Gastroesophageal sphincter (tissue), 4 donors: ENCODE results near the gene PLCH1. TPM values are rescaled to one million over a fixed set of nuclear protein-coding genes. Genes with fewer than 3 reads are reported as not detected.

Experiments used
- ATAC-seq: fragments of 150-250 bp; one replicate; pipeline ENCODE4 v1.9.1; 2016; ENCODE audit warnings: mild to moderate bottlenecking, moderate library complexity
- H3K27ac ChIP-seq, 4 donors: fragments of 200-600 bp; sonication (generic) in 3 of 4; 1 replicate in 3 of 4; 2 replicates in 1 of 4; pipeline ENCODE4 v1.5.1; 2016 to 2019
- H3K27me3 ChIP-seq: fragments of 200-600 bp; sonication (generic); one replicate; pipeline ENCODE4 v1.5.1; 2019
- H3K36me3 ChIP-seq, 2 donors: fragments of 200-600 bp; sonication (generic); one replicate each; pipeline ENCODE4 v1.5.1; 2019; ENCODE audit warnings: control low read depth in 1 of 2
- H3K4me1 ChIP-seq, 3 donors: fragments of 200-600 bp; sonication (generic); 1 replicate in 2 of 3; 2 replicates in 1 of 3; pipeline ENCODE4 v1.5.1; 2016 to 2019; ENCODE audit warnings: control low read depth in 2 of 3
- H3K4me3 ChIP-seq, 2 donors: fragments of 200-600 bp; sonication (generic); one replicate each; pipeline ENCODE4 v1.5.1; 2019; ENCODE audit warnings: mild to moderate bottlenecking in 1 of 2, moderate library complexity in 1 of 2
- H3K9me3 ChIP-seq, 3 donors: fragments of 200-600 bp; sonication (generic); one replicate each; pipeline ENCODE4 v1.5.1; 2017 to 2019; ENCODE audit warnings: control low read depth in 2 of 3
- CTCF ChIP-seq, 4 experiments: fragments of 200-600 bp in 2 of 4; fragments of 450-650 bp in 2 of 4; sonication (generic) in 1 of 4; IDR thresholded peaks; one replicate each; pipeline ENCODE4 v1.5.1; 2017 to 2019; ENCODE audit warnings: antibody characterized with exemption in 4 of 4, mild to moderate bottlenecking in 2 of 4, moderate library complexity in 2 of 4
- EP300 ChIP-seq: sonication (generic); formaldehyde crosslinking; IDR thresholded peaks from one replicate; pipeline ENCODE4 v1.6.1; 2017; ENCODE audit warnings: antibody characterized with exemption, mild to moderate bottlenecking
- POLR2A ChIP-seq, 2 donors: fragments of 450-650 bp; IDR thresholded peaks; one replicate each; pipeline ENCODE4 v1.6.1; 2017; ENCODE audit warnings: antibody characterized with exemption in 2 of 2, mild to moderate bottlenecking in 2 of 2, moderate library complexity in 1 of 2
- POLR2AphosphoS5 ChIP-seq: sonication (generic); formaldehyde crosslinking; IDR thresholded peaks from one replicate; pipeline ENCODE4 v1.6.1; 2017; ENCODE audit warnings: antibody characterized with exemption
- WGBS, 2 donors: methylation state at CpG; one replicate each; pipeline ENCODE4 v1.1.5; 2018; ENCODE audit warnings: low coverage in 1 of 2; 5-methylcytosine and 5-hydroxymethylcytosine counted together
- small RNA-seq, 4 donors: library from RNA; depleted of rRNA; stranded (forward); fragments of <200 nt; gene quantifications; one replicate each; pipeline ENCODE3, GENCODE V24; 2016
- total RNA-seq, 4 donors: library from RNA; depleted of rRNA; stranded (reverse); fragments of >200 nt; gene quantifications; one replicate each; pipeline ENCODE4 v1.1.0, GENCODE V29; 2016

Gene PLCH1
- total RNA-seq, 4 donors from 2014 or later: 0.16 to 0.40 (median 0.35) TPM

GRCh38 chr3:155327430-155327829, 417.4 kb downstream of the PLCH1 start:
- Histone ChIP-seq H3K27me3 (no peaks in the 10 kb centered on the region), H3K4me3 (no peak overlapping the region), H3K27ac (no peak overlapping the region), H3K4me1 (no peaks in the 10 kb centered on the region), H3K9me3 (no peaks in the 10 kb centered on the region), H3K36me3 (no peaks in the 10 kb centered on the region)
- 100% methylated on average over 1 of the region's 1 CpG for WGBS, 2 donors
- no peak for ATAC-seq
- TF ChIP-seq POLR2AphosphoS5: no peak
- TF ChIP-seq CTCF (IDR thresholded peaks at IDR 0.05): no peak
- no peak for TF ChIP-seq POLR2A (IDR thresholded peaks at IDR 0.05)
- TF ChIP-seq EP300: no peak

DNA sequence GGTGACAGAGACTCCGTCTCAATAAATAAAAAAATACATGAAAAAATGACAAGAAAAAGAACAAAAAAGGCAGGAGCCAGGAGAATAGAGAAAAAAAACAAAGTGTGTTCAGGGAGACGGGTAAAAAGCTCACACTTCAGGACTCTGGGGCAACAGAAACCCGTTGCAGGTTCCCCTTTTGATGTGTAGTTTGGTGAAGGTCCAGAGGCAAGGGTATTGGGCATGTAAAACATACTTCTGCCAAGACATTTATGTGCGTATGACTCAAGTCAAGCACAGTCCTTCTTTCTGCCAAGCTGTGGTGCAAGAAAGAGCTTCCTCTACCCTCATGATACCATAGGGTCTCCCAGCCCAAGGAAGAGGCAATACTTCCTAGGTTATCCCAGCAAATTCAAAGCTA, 418.0 kb downstream of the PLCH1 start:
- no peak for ATAC-seq
- Histone ChIP-seq H3K36me3 (no peaks in the 10 kb centered on the region), H3K27ac (no peak overlapping the region), H3K27me3 (no peaks in the 10 kb centered on the region), H3K9me3 (no peaks in the 10 kb centered on the region), H3K4me3 (no peak overlapping the region), H3K4me1 (no peaks in the 10 kb centered on the region)
- TF ChIP-seq POLR2A (IDR thresholded peaks at IDR 0.05) (no peak), POLR2AphosphoS5 (no peak), EP300 (no peak)
- 75 to 82% methylated on average over 4 of the region's 4 CpGs for WGBS, 2 donors

- no peak overlapping the region for H3K27ac ChIP-seq
- WGBS, 2 donors: 69 to 73% methylated on average over 2 to 4 of the region's 5 CpGs
- no peaks in the 10 kb centered on the region for H3K36me3 ChIP-seq
- H3K27me3 ChIP-seq: no peaks in the 10 kb centered on the region
- ATAC-seq: no peak
- no peak overlapping the region for H3K4me3 ChIP-seq
- H3K4me1 ChIP-seq: no peaks in the 10 kb centered on the region
- TF ChIP-seq CTCF (IDR thresholded peaks at IDR 0.05) (no peak), POLR2AphosphoS5 (no peak), EP300 (no peak), POLR2A (IDR thresholded peaks at IDR 0.05) (no peak)
- no peaks in the 10 kb centered on the region for H3K9me3 ChIP-seq
These were observed 418.6 kb downstream of the PLCH1 start for GRCh38 chr3:155326244-155326643.

Small RNA genes within 50 kb of the gene (small RNA-seq; reads per million reads assigned to genes)
- gene AC108729.3: 0 reads per million in 4 donors
- 0 reads per million in 4 donors for gene RN7SL715P

Other genes with a start within 250 kb of the PLCH1 start
- gene C3orf33, start 61.2 kb upstream of the PLCH1 start, total RNA-seq: 1 to 10 TPM; 2.3 to 4.2 (median 3.1) TPM
- gene SLC33A1, start 109.4 kb upstream of the PLCH1 start, total RNA-seq: 10 to 100 TPM; 18.4 to 27.6 (median 24.4) TPM
- 10 to 100 TPM; 26.8 to 48.8 (median 29.9) TPM for gene GMPS, start 125.6 kb upstream of the PLCH1 start, total RNA-seq